Endothelial cell of umbilical vein (primary cell): ENCODE data around the gene PPP2R2C.

Experiments used
- EZH2 ChIP-seq: IDR thresholded peaks from 2 replicates; pipeline ENCODE4 v1.6.1; 2012; ENCODE audit warnings: borderline replicate concordance, low read depth, mild to moderate bottlenecking, moderate library complexity, low read length, inconsistent platforms; ENCODE audit not compliant: severe bottlenecking
- MYC ChIP-seq: IDR thresholded peaks from one replicate; pipeline ENCODE4 v1.6.1; 2011; ENCODE audit warnings: mild to moderate bottlenecking, low read depth, low read length

- TF ChIP-seq EZH2 (no peak), MYC (no peak)
Observed at GRCh38 chr4:6410664-6411063, 61.8 kb downstream of the PPP2R2C start.
